A549 (cell line): ENCODE measurements around the gene CHST11. TPM values are rescaled to one million over a fixed set of nuclear protein-coding genes. Genes with fewer than 3 reads are reported as not detected.
A peak's percentile ranks its signal among the peaks of the same experiment; 100 is the strongest.

Experiments used
- ATAC-seq, 2 experiments: fragments of 200-7000 bp in 1 of 2; fragments of >200 bp in 1 of 2; cut with Nextera tagmentation in 1 of 2; cut with Tn5 transposase in 1 of 2; 3 replicates each; pipeline versions ENCODE4 v1.8.0 to v1.9.1; 2018 to 2020; ENCODE audit warnings: mild to moderate bottlenecking in 1 of 2, moderate library complexity in 1 of 2
- CTCF ChIA-PET: fragments of 300-600 bp; sonication (Branson Sonifier 250); formaldehyde crosslinking; extraction: SDS; loops from one replicate; lab custom pipeline; 2021; ENCODE audit warnings: antibody characterized with exemption, inconsistent platforms; lab: Yijun Ruan, JAX
- POLR2A ChIA-PET: fragments of 350-600 bp; formaldehyde crosslinking; extraction: SDS; loops from one replicate; lab custom pipeline; 2021; ENCODE audit warnings: antibody characterized with exemption, inconsistent platforms; lab: Yijun Ruan, JAX
- DNase-seq, 2 experiments: peaks; one replicate each; pipeline versions ENCODE4 v3.0.0 to v3.0.0-alpha.2; 2011 to 2016; ENCODE audit warnings: low read depth in 1 of 2, low spot score in 1 of 2
- FAIRE-seq: peaks from 2 replicates; lab custom pipeline; 2011; peaks lifted over from hg19 to GRCh38; lab: Jason Lieb, UNC
- H3K27ac ChIP-seq, 2 experiments: fragments of >200 bp; sonication (Bioruptor Twin); formaldehyde crosslinking; 3 replicates each; pipeline ENCODE4 v1.5.1; 2016 to 2017
- H3K4me1 ChIP-seq: fragments of >200 bp; sonication (Bioruptor Twin); formaldehyde crosslinking; 3 replicates; pipeline ENCODE4 v1.6.1; 2016
- H3K4me2 ChIP-seq: fragments of >200 bp; sonication (Bioruptor Twin); formaldehyde crosslinking; 3 replicates; pipeline ENCODE4 v1.6.1; 2016
- H3K4me3 ChIP-seq: fragments of >200 bp; sonication (Bioruptor Twin); formaldehyde crosslinking; 3 replicates; pipeline ENCODE4 v1.5.1; 2016
- H3K9me3 ChIP-seq: fragments of >200 bp; sonication (Bioruptor Twin); formaldehyde crosslinking; 3 replicates; pipeline ENCODE4 v1.6.1; 2016
- CHD2 ChIP-seq: fragments of 150-350 bp; IDR thresholded peaks from 2 replicates; pipeline ENCODE4 v1.6.1; 2014; ENCODE audit warnings: low read length; ENCODE audit not compliant: partially characterized antibody
- EHF ChIP-seq: fragments of 250-450 bp; sonication (Bioruptor Pico); IDR thresholded peaks from 2 replicates; pipeline ENCODE4 v1.5.0; 2020; ENCODE audit warnings: mild to moderate bottlenecking
- ESRRA ChIP-seq: fragments of 150-350 bp; IDR thresholded peaks from 2 replicates; pipeline ENCODE4 v1.6.1; 2014; ENCODE audit warnings: mild to moderate bottlenecking, low read length, borderline replicate concordance
- HEYL ChIP-seq: fragments of 250-450 bp; sonication (Bioruptor Pico); IDR thresholded peaks from 2 replicates; pipeline ENCODE4 v1.8.0; 2021; ENCODE audit warnings: mild to moderate bottlenecking, moderate library complexity
- HOXA7 ChIP-seq: fragments of 250-450 bp; sonication (Bioruptor Pico); IDR thresholded peaks from 2 replicates; pipeline ENCODE4 v1.5.0; 2020; ENCODE audit warnings: mild to moderate bottlenecking, moderate library complexity
- HOXB13 ChIP-seq: fragments of 250-450 bp; sonication (Bioruptor Pico); IDR thresholded peaks from 2 replicates; pipeline ENCODE4 v1.5.0; 2020; ENCODE audit warnings: low read depth, mild to moderate bottlenecking, moderate library complexity
- HOXB5 ChIP-seq: fragments of 250-450 bp; sonication (Bioruptor Pico); IDR thresholded peaks from 2 replicates; pipeline ENCODE4 v1.5.0; 2020; ENCODE audit warnings: mild to moderate bottlenecking, moderate library complexity
- KDM1A ChIP-seq: fragments of 200-600 bp; sonication (generic); IDR thresholded peaks from 2 replicates; pipeline ENCODE4 v1.6.1; 2016; ENCODE audit warnings: low read depth, mild to moderate bottlenecking
- MAZ ChIP-seq: fragments of 150-350 bp; IDR thresholded peaks from 2 replicates; pipeline ENCODE4 v1.6.1; 2014; ENCODE audit warnings: antibody characterized with exemption, low read depth, low read length, borderline replicate concordance
- MYC ChIP-seq: IDR thresholded peaks from 2 replicates; pipeline ENCODE4 v1.6.1; 2012; ENCODE audit warnings: mild to moderate bottlenecking, inconsistent platforms, low read length, improper control_type of control experiment, borderline replicate concordance
- NFE2L2 ChIP-seq: fragments of 150-350 bp; conservative IDR thresholded peaks from 2 replicates; pipeline ENCODE4 v1.6.1; 2014; ENCODE audit warnings: low read length
- RFX5 ChIP-seq: fragments of 450-650 bp; IDR thresholded peaks from 2 replicates; pipeline ENCODE4 v1.7.1; 2014; ENCODE audit warnings: antibody characterized with exemption, mild to moderate bottlenecking, moderate library complexity
- ZC3H11A ChIP-seq: fragments of 450-650 bp; IDR thresholded peaks from 2 replicates; pipeline ENCODE4 v1.6.1; 2014; ENCODE audit warnings: antibody characterized with exemption, mild to moderate bottlenecking
- ZNF302 ChIP-seq: fragments of 250-450 bp; sonication (Bioruptor Pico); IDR thresholded peaks from 2 replicates; pipeline ENCODE4 v1.9.0; 2021; ENCODE audit warnings: inconsistent platforms, mild to moderate bottlenecking, moderate library complexity
- WGBS: methylation state at CpG from one replicate; pipeline ENCODE4 v1.1.6; 2017; ENCODE audit errors: missing lambda C conversion rate; 5-methylcytosine and 5-hydroxymethylcytosine counted together
- polyA plus RNA-seq, 4 experiments: library from polyadenylated mRNA; depleted of rRNA in 3 of 4; stranded (reverse); fragments of >200 nt; fragmentation: RNase III in 1 of 4; extraction: RNeasy Plus Mini Kit Qiagen cat#74134 plus additional on column Dnase treatment in 1 of 4; gene quantifications; 2 replicates in 3 of 4; 3 replicates in 1 of 4; pipeline ENCODE4 v1.2.3, GENCODE V29; 2011 to 2017
- TF ChIP-seq, protein P1 (sequence below): fragments of 150-350 bp; IDR thresholded peaks from 2 replicates; pipeline ENCODE4 v1.6.1; 2014; ENCODE audit warnings: low read depth, mild to moderate bottlenecking, low read length
- TF ChIP-seq, protein P2 (sequence below): fragments of >200 bp; sonication (Bioruptor Twin); formaldehyde crosslinking; IDR thresholded peaks from 3 replicates; pipeline ENCODE4 v1.5.1; 2016
- TF ChIP-seq, protein P3 (sequence below): fragments of 250-450 bp; sonication (Bioruptor Pico); IDR thresholded peaks from 2 replicates; pipeline ENCODE4 v1.5.0; 2021; ENCODE audit warnings: mild to moderate bottlenecking, moderate library complexity, borderline replicate concordance
- TF ChIP-seq, protein P4 (sequence below): fragments of 450-650 bp; IDR thresholded peaks from 2 replicates; pipeline ENCODE4 v1.6.1; 2014; ENCODE audit warnings: antibody characterized with exemption
- TF ChIP-seq, protein P5 (sequence below): IDR thresholded peaks from 2 replicates; pipeline ENCODE4 v1.6.1; 2012
- TF ChIP-seq, protein P6 (sequence below): fragments of 250-450 bp; sonication (Bioruptor Pico); IDR thresholded peaks from 2 replicates; pipeline ENCODE4 v1.5.0; 2020; ENCODE audit warnings: low read depth, mild to moderate bottlenecking, moderate library complexity

The CHST11 gene
- polyA plus RNA-seq, 2 of the 4 experiments (the other 2 are of a cell fraction): 19.2 to 21.8 TPM

DNA sequence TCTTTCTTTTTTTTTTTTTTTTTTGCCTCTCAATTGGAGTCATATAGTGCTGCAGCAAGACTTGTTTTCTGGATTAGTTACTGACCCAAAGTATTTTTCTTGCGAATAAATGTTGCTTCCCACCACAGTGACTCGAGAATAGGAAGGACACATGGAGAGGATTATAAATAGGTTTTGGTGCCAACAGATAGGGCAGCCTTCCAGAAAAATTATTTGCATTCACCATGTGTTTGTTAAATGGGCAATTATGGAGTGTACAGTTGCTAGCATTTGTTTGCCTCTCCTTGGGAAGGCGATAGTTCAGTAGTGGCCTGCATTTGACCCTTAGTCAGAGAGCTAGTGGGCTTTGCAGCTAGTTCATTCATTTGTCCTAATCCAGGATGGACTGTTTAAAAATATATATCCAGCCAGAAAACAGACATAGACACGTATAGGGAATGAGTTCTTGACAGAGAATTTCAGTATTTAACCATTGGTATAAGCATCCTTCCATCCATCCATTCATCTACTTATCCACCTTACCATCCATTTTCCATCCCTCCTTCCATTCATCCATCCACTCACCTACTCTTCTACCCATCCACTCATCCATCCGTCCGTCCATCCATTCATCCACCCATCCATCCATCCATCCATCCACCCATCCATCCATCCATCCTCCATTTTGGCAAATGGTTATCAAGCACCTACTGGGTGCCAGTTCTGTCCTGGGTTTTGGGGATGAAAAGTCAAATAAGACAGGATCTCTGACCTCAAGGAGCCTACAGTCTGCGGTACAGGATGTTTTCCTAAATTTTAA lies 67.5 kb downstream of the CHST11 start:
- H3K4me3 ChIP-seq: no peak overlapping the region
- peak overlapping the region in 1 of 2 experiments; percentile 10; a peak in 1 of 6 replicates for H3K27ac ChIP-seq
- H3K9me3 ChIP-seq: no peaks in the 10 kb centered on the region
- ChIA-PET CTCF (interaction anchor here (0.7 to 1.0 kb wide), 2 partner anchors 24 to 142 kb away, joined by 3 to 4 read pairs; no protein-coding TSS in a partner anchor), POLR2A (interaction anchor here (0.6 kb wide), 1 partner anchor 67 kb away, joined by 4 read pairs; no protein-coding TSS in a partner anchor)
- peaks cover 23% of the 10 kb centered on the region for H3K4me1 ChIP-seq
- ATAC-seq: no peak
- 68% methylated on average over 7 of the region's 7 CpGs for WGBS
- no peak overlapping the region for H3K4me2 ChIP-seq
- TF ChIP-seq HOXB5: no peak
- no peak for FAIRE-seq
- no peak for DNase-seq

DNA sequence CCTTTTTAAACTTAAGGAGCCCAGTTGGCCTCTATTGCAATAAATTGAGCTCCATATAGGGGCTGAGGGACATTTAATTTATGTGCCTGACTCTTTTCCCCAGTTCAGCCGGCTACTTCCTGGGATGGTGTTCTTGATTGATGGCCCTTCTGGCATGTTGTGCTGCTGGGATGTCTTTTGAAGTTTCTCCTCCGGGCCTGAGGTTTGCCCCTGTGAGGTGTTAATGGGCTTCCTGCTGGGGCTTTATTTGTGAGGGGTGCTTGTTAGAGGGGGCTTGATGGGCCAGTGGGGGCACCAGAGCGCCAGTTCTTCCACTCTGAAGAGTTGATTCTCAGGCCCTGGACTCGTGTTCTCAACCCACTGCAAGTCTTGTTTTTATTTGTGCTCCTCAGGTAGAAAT lies 69.6 kb downstream of the CHST11 start:
- FAIRE-seq: no peak
- Histone ChIP-seq H3K4me3 (no peak overlapping the region), H3K9me3 (no peaks in the 10 kb centered on the region), H3K27ac (no peak overlapping the region), H3K4me2 (no peak overlapping the region)
- TF ChIP-seq ZNF302 (no peak), ZC3H11A (no peak), RFX5 (no peak), HEYL (CRISPR knock-in tag) (no peak), MAZ (no peak), HOXB13 (no peak), MYC (no peak), HOXA7 (CRISPR knock-in tag) (no peak), ESRRA (no peak), EHF (CRISPR knock-in tag) (no peak), NFE2L2 (no peak), CHD2 (no peak), KDM1A (no peak)
- TF ChIP-seq, protein P1, sequence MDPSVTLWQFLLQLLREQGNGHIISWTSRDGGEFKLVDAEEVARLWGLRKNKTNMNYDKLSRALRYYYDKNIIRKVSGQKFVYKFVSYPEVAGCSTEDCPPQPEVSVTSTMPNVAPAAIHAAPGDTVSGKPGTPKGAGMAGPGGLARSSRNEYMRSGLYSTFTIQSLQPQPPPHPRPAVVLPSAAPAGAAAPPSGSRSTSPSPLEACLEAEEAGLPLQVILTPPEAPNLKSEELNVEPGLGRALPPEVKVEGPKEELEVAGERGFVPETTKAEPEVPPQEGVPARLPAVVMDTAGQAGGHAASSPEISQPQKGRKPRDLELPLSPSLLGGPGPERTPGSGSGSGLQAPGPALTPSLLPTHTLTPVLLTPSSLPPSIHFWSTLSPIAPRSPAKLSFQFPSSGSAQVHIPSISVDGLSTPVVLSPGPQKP: no peak
- TF ChIP-seq, protein P2, sequence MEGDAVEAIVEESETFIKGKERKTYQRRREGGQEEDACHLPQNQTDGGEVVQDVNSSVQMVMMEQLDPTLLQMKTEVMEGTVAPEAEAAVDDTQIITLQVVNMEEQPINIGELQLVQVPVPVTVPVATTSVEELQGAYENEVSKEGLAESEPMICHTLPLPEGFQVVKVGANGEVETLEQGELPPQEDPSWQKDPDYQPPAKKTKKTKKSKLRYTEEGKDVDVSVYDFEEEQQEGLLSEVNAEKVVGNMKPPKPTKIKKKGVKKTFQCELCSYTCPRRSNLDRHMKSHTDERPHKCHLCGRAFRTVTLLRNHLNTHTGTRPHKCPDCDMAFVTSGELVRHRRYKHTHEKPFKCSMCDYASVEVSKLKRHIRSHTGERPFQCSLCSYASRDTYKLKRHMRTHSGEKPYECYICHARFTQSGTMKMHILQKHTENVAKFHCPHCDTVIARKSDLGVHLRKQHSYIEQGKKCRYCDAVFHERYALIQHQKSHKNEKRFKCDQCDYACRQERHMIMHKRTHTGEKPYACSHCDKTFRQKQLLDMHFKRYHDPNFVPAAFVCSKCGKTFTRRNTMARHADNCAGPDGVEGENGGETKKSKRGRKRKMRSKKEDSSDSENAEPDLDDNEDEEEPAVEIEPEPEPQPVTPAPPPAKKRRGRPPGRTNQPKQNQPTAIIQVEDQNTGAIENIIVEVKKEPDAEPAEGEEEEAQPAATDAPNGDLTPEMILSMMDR: no peak
- TF ChIP-seq, protein P3, sequence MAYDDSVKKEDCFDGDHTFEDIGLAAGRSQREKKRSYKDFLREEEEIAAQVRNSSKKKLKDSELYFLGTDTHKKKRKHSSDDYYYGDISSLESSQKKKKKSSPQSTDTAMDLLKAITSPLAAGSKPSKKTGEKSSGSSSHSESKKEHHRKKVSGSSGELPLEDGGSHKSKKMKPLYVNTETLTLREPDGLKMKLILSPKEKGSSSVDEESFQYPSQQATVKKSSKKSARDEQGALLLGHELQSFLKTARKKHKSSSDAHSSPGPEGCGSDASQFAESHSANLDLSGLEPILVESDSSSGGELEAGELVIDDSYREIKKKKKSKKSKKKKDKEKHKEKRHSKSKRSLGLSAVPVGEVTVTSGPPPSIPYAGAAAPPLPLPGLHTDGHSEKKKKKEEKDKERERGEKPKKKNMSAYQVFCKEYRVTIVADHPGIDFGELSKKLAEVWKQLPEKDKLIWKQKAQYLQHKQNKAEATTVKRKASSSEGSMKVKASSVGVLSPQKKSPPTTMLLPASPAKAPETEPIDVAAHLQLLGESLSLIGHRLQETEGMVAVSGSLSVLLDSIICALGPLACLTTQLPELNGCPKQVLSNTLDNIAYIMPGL (CRISPR knock-in tag): no peak
- TF ChIP-seq, protein P4, sequence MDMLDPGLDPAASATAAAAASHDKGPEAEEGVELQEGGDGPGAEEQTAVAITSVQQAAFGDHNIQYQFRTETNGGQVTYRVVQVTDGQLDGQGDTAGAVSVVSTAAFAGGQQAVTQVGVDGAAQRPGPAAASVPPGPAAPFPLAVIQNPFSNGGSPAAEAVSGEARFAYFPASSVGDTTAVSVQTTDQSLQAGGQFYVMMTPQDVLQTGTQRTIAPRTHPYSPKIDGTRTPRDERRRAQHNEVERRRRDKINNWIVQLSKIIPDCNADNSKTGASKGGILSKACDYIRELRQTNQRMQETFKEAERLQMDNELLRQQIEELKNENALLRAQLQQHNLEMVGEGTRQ: no peak
- TF ChIP-seq, protein P5, sequence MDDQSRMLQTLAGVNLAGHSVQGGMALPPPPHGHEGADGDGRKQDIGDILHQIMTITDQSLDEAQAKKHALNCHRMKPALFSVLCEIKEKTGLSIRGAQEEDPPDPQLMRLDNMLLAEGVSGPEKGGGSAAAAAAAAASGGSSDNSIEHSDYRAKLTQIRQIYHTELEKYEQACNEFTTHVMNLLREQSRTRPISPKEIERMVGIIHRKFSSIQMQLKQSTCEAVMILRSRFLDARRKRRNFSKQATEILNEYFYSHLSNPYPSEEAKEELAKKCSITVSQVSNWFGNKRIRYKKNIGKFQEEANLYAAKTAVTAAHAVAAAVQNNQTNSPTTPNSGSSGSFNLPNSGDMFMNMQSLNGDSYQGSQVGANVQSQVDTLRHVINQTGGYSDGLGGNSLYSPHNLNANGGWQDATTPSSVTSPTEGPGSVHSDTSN: no peak
- TF ChIP-seq, protein P6, sequence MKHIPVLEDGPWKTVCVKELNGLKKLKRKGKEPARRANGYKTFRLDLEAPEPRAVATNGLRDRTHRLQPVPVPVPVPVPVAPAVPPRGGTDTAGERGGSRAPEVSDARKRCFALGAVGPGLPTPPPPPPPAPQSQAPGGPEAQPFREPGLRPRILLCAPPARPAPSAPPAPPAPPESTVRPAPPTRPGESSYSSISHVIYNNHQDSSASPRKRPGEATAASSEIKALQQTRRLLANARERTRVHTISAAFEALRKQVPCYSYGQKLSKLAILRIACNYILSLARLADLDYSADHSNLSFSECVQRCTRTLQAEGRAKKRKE (CRISPR knock-in tag): no peak
- TF ChIP-seq, all 56 proteins: peak for 0
- peaks cover 13% of the 10 kb centered on the region for H3K4me1 ChIP-seq
- POLR2A ChIA-PET: no interaction called here
- ATAC-seq: no peak
- CTCF ChIA-PET: interaction anchor here (0.7 kb wide), 1 partner anchor 433 kb away, joined by 3 read pairs; no protein-coding TSS in a partner anchor
- 94% methylated on average over 4 of the region's 4 CpGs for WGBS
- no peak for DNase-seq
